ENCODE data around the gene AMPH.

AMPH gene

DNA sequence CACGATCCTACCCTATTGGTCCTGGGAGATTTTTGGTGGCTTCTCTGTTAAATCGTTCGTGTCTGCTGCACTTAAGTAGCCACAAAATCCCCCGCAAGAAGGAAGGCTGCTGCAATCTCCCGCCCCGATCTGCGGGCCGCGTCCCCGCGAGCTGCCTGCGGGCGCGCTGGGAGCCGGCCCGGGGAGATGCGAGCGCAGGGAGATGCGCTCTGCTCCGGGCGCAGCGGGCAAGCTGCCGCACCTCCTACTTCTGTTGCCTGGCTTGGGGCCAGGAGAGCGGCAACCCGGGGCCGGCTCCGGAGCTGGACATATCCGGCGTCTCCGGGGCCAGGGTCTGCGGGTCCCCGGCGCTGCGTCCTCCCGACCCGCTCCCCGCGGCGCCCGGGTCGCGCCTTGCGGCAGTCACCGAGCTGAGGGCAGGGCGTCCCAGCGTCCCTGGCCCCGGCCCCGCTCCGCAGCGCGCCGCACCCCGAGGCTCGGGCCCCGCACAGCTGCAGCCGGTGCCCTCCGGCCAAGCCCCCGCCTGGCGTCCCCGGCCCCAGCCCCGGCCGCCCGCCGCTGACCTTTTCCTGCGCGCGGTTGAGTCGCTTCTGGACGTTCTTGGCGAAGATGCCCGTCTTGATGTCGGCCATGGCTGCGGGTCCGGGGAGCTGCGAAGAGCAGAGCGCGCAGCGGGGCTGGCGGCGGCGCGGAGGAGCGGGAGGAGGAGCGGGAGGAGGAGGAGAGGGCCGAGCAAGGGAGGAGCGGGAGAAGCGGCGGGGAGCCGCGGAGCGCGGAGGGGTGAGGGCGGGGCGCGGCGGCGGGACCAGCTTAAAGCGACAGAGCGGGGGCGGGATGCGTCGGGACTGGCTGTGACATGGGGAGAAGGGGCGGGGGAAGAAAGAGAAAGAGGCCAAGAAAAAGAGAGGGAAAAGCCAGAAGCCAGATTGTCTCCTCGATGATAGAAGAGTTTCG is at the start of gene AMPH:
Gene AMPH, minus strand, starts transcription at position 654 of the 954 bp plus-strand sequence. Its CDS starts 22 bp downstream, at position 632.
- CTCF ChIA-PET = interaction anchor here (0.6 to 1.1 kb wide), 3 partner anchors 14 to 579 kb away, joined by 3 read pairs; no protein-coding TSS in a partner anchor
- no peak for DNase-seq (ENCODE audit: low spot score)
- TF ChIP-seq, protein P1, sequence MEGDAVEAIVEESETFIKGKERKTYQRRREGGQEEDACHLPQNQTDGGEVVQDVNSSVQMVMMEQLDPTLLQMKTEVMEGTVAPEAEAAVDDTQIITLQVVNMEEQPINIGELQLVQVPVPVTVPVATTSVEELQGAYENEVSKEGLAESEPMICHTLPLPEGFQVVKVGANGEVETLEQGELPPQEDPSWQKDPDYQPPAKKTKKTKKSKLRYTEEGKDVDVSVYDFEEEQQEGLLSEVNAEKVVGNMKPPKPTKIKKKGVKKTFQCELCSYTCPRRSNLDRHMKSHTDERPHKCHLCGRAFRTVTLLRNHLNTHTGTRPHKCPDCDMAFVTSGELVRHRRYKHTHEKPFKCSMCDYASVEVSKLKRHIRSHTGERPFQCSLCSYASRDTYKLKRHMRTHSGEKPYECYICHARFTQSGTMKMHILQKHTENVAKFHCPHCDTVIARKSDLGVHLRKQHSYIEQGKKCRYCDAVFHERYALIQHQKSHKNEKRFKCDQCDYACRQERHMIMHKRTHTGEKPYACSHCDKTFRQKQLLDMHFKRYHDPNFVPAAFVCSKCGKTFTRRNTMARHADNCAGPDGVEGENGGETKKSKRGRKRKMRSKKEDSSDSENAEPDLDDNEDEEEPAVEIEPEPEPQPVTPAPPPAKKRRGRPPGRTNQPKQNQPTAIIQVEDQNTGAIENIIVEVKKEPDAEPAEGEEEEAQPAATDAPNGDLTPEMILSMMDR (conservative IDR thresholded peaks at IDR 0.05; ENCODE audit: low read depth) = no peak
- H3K27ac ChIP-seq = no peak within 1 kb of the TSS
- POLR2A ChIA-PET (ENCODE audit: low non-redundant PET) = interaction anchor here (0.6 kb wide), 1 partner anchor 258 kb away, joined by 3 read pairs; no protein-coding TSS in a partner anchor

DNA sequence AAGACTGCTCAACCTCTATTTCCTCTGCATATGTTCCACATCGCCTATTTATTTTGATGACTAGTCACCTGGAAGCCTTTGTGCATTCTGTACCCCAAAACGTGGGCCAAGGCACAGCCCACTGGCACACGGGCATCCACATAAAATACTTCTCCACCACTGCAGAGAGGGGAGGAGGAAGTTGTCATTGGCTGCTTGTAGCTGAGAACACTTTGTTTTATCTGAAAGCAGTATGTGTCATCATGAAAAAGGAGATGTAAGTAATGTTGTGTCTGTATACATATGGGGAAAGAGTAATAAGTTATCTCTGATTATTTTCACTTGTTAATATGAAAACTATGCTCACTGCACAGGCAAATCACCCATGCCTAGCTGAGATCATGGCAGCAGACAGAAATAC is 48.2 kb upstream of the AMPH start:
- no peak overlapping the region for H3K27ac ChIP-seq
- no peak for DNase-seq (ENCODE audit: low spot score)
- ChIA-PET CTCF (interaction anchor here (0.5 to 0.6 kb wide), 3 partner anchors 253 to 944 kb away, joined by 3 to 9 read pairs (median 4); partner anchors contain the start of gene RALA), POLR2A (ENCODE audit: low non-redundant PET) (no interaction called here)
- TF ChIP-seq, protein P1 (conservative IDR thresholded peaks at IDR 0.05; ENCODE audit: low read depth) = no peak

DNA sequence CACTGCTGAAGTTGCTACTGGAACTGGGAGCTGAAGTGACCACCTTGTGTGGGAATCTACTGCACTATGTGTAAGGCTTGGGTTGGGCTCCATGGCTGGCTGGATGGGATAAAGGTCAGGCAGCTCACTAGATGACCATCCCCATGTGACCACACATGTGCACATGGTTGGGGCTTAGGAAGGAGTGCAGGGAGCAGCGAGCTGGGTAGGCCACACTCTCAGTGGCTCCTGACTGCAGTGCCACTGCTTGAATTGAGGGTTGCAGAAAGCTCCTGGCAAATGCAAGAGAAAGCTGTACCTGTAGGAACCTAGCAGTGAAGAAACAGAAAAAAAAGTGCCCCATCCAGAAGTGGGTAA is 47.5 kb upstream of the AMPH start:
- no peak overlapping the region for H3K27ac ChIP-seq
- DNase-seq (ENCODE audit: low spot score) = no peak
- CTCF ChIA-PET = interaction anchor here (0.6 to 0.8 kb wide), 2 partner anchors 23 to 945 kb away, joined by 3 to 9 read pairs; partner anchors contain the start of gene RALA
- TF ChIP-seq, protein P1 (conservative IDR thresholded peaks at IDR 0.05; ENCODE audit: low read depth) = no peak
- POLR2A ChIA-PET (ENCODE audit: low non-redundant PET) = no interaction called here

DNA sequence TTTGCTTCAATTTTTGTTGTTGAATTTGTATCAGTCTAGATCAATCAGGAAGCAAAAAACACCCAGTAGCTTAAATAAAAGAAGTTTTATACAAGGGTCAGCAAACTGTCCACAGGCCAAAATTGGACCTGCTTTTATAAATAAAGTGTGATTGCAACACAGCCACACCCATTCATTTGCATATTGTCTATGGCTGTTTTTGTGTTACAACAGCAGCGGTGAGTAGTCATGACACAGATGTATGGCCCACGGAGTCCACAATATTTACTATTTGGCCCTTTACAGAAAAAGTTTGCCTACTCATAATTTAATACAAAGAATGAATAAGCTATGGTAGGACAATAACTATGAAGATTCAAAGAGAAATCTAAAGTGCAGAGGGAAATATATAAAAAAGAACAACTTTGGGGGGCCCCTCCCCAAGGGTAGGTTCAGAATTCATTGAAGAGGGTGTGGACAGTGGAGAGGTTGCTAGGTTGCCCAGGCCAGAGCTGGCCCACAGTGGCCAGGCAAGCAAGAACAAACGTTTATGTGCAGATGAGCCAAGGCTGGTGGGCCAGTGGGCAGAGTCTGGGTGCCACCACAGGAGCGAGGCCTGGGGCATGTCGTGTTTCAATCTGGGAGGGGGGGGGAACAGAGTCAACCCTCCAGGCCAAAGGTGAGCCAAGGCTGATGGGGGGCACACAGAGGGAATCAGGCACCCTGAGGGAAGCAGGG is 47.0 kb upstream of the AMPH start:
- H3K27ac ChIP-seq = no peak overlapping the region
- TF ChIP-seq, protein P1 (conservative IDR thresholded peaks at IDR 0.05; ENCODE audit: low read depth) = no peak
- ChIA-PET CTCF (interaction anchor here (0.8 kb wide), 1 partner anchor 23 kb away, joined by 3 read pairs; no protein-coding TSS in a partner anchor), POLR2A (ENCODE audit: low non-redundant PET) (no interaction called here)
- no peak for DNase-seq (ENCODE audit: low spot score)

DNA sequence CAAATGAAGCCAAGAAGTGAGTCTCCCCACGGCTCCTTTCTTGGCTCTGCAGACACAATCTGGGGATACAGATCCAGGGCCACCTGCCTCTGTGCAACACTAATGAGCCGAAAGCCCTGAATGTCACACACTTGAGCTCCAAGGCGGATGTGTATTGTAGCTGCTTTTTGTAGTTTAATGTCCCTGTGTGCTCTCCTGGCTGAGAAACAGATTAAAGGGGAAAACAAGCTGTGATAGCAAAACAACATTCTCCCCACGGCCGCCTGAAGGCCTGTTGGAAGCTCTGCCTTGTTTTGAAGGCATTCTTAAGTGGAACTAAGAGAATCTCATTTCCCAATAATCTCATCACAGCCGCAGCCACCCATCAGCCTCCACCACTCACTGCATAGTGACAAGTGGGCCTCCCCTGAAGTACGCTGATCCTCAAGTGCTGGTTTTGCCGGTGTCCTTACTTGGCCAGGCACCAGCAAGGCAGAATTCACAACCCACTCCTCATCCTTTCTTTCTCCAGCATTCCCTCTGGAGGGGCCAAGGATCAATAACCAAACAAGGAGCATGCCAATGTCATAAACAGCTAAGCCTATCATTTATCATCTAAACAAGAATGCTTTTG is 44.4 kb upstream of the AMPH start:
- POLR2A ChIA-PET (ENCODE audit: low non-redundant PET) = no interaction called here
- no peak for DNase-seq (ENCODE audit: low spot score)
- CTCF ChIA-PET = no interaction called here
- H3K27ac ChIP-seq = no peak overlapping the region
- TF ChIP-seq, protein P1 (conservative IDR thresholded peaks at IDR 0.05; ENCODE audit: low read depth) = no peak

DNA sequence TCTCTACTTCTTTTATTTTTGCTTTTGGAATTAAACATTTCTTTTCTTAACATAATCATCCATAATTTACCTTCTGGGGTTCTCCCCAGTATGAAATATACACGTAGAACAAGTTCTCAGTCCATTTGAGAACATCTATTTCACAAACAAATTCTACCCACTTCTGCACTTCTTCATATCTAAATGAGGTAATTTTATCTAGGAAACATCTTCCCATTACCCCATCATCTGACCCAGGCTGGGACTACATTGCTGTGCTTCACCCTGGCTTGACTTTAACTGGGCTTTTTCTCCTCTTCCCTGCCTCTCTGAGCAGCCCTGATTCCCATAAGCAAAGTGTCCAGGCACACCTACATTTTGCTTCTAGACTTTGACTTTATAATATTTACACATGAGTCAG is 43.3 kb upstream of the AMPH start:
- TF ChIP-seq, protein P1 (conservative IDR thresholded peaks at IDR 0.05; ENCODE audit: low read depth) = no peak
- POLR2A ChIA-PET (ENCODE audit: low non-redundant PET) = no interaction called here

More for the DNA sequence above, 43.3 kb upstream of the AMPH start:
- CTCF ChIA-PET = no interaction called here
- H3K27ac ChIP-seq = no peak overlapping the region
- DNase-seq (ENCODE audit: low spot score) = no peak

Data from RWPE1 (cell line).